Neural progenitor cell (in vitro differentiated cells): ENCODE measurements around the gene GMDS. TPM values are rescaled to one million over a fixed set of nuclear protein-coding genes. Genes with fewer than 3 reads are reported as not detected.

Experiments
- DNase-seq: peaks from one replicate; pipeline ENCODE4 v3.0.0-alpha.2; 2016; ENCODE audit warnings: low spot score
- H2AFZ ChIP-seq: fragments of 200-600 bp; sonication (generic); replicated peaks from 2 replicates; pipeline ENCODE4 v1.6.1; 2016; ENCODE audit warnings: antibody characterized with exemption
- H3F3A ChIP-seq: fragments of 200-600 bp; sonication (generic); 2 replicates; pipeline ENCODE4 v1.6.1; 2016; ENCODE audit warnings: antibody characterized with exemption, low read depth
- H3K27ac ChIP-seq: fragments of 200-600 bp; sonication (generic); 2 replicates; pipeline ENCODE4 v1.5.1; 2016; ENCODE audit warnings: mild to moderate bottlenecking
- H3K27me3 ChIP-seq: fragments of 200-600 bp; sonication (generic); 2 replicates; pipeline ENCODE4 v1.6.1; 2016; ENCODE audit warnings: mild to moderate bottlenecking, moderate library complexity
- H3K36me3 ChIP-seq: fragments of 200-600 bp; sonication (generic); 2 replicates; pipeline ENCODE4 v1.5.1; 2016
- H3K4me1 ChIP-seq: fragments of 200-600 bp; sonication (generic); 2 replicates; pipeline ENCODE4 v1.6.1; 2016; ENCODE audit warnings: mixed run types
- H3K4me2 ChIP-seq: fragments of 200-600 bp; sonication (generic); 2 replicates; pipeline ENCODE4 v1.6.1; 2016
- H3K4me3 ChIP-seq: fragments of 200-600 bp; sonication (generic); 2 replicates; pipeline ENCODE4 v1.5.1; 2016
- H3K79me2 ChIP-seq: fragments of 200-600 bp; sonication (generic); 2 replicates; pipeline ENCODE4 v1.6.1; 2016; ENCODE audit warnings: low read depth
- H3K9ac ChIP-seq: fragments of 200-600 bp; sonication (generic); 2 replicates; pipeline ENCODE4 v1.6.1; 2016
- H3K9me3 ChIP-seq: fragments of 200-600 bp; sonication (generic); 2 replicates; pipeline ENCODE4 v1.5.1; 2016; ENCODE audit warnings: low read depth
- H4K20me1 ChIP-seq: fragments of 200-600 bp; sonication (generic); 2 replicates; pipeline ENCODE4 v1.6.1; 2016; ENCODE audit warnings: low read depth
- H3K27ac Mint-ChIP-seq: 3 replicates; pipeline ENCODE4 v1.8.0; 2021; ENCODE audit warnings: mixed read lengths
- H3K27me3 Mint-ChIP-seq: 2 replicates; pipeline ENCODE4 v1.8.0; 2022; ENCODE audit warnings: low read depth, mild to moderate bottlenecking, inconsistent platforms, moderate library complexity, mixed read lengths; ENCODE audit not compliant: insufficient read depth
- H3K36me3 Mint-ChIP-seq: 3 replicates; pipeline ENCODE4 v1.8.0; 2021; ENCODE audit warnings: mixed read lengths
- H3K4me1 Mint-ChIP-seq: 3 replicates; pipeline ENCODE4 v1.8.0; 2021; ENCODE audit warnings: mixed read lengths
- H3K4me3 Mint-ChIP-seq: 3 replicates; pipeline ENCODE4 v1.8.0; 2021; ENCODE audit warnings: mild to moderate bottlenecking, moderate library complexity, mixed read lengths
- H3K9me3 Mint-ChIP-seq: 3 replicates; pipeline ENCODE4 v1.8.0; 2020; ENCODE audit warnings: mixed read lengths
- EZH2 ChIP-seq: fragments of 200-600 bp; sonication (generic); IDR thresholded peaks from 2 replicates; pipeline ENCODE4 v1.6.1; 2017; ENCODE audit warnings: antibody characterized with exemption, mild to moderate bottlenecking, moderate library complexity
- EZH2phosphoT487 ChIP-seq: fragments of 200-600 bp; sonication (generic); IDR thresholded peaks from 2 replicates; pipeline ENCODE4 v1.6.1; 2017; ENCODE audit warnings: antibody characterized with exemption
- total RNA-seq: library from RNA; depleted of rRNA; stranded (reverse); fragments of >200 nt; gene quantifications from 2 replicates; pipeline ENCODE4 v1.2.3, GENCODE V29; 2015; ENCODE audit warnings: low replicate concordance
- TF ChIP-seq, protein P1 (sequence below): fragments of 200-600 bp; sonication (generic); IDR thresholded peaks from 2 replicates; pipeline ENCODE4 v1.5.1; 2017; ENCODE audit warnings: antibody characterized with exemption, mild to moderate bottlenecking

The GMDS gene
- total RNA-seq, 1 donor from 2014 or later: 22.6 TPM

GRCh38 chr6:1893470-1894130, 351.8 kb downstream of the GMDS start:
- Mint-ChIP-seq H3K27me3 (peaks cover 2% of the 10 kb centered on the region), H3K27ac (no peak overlapping the region), H3K9me3 (no peaks in the 10 kb centered on the region), H3K4me3 (no peak overlapping the region), H3K4me1 (no peaks in the 10 kb centered on the region), H3K36me3 (no peaks in the 10 kb centered on the region)
- Histone ChIP-seq H2AFZ (peak overlapping the region; percentile 2), H3K27me3 (no peaks in the 10 kb centered on the region), H3K9ac (no peak overlapping the region), H3K36me3 (no peaks in the 10 kb centered on the region), H3K4me2 (no peak overlapping the region), H3F3A (no peaks in the 10 kb centered on the region), H3K4me1 (no peaks in the 10 kb centered on the region), H3K4me3 (no peak overlapping the region), H4K20me1 (no peaks in the 10 kb centered on the region), H3K27ac (no peak overlapping the region), H3K9me3 (no peaks in the 10 kb centered on the region), H3K79me2 (no peaks in the 10 kb centered on the region)
- peak; percentile 63 for DNase-seq
- TF ChIP-seq, protein P1, sequence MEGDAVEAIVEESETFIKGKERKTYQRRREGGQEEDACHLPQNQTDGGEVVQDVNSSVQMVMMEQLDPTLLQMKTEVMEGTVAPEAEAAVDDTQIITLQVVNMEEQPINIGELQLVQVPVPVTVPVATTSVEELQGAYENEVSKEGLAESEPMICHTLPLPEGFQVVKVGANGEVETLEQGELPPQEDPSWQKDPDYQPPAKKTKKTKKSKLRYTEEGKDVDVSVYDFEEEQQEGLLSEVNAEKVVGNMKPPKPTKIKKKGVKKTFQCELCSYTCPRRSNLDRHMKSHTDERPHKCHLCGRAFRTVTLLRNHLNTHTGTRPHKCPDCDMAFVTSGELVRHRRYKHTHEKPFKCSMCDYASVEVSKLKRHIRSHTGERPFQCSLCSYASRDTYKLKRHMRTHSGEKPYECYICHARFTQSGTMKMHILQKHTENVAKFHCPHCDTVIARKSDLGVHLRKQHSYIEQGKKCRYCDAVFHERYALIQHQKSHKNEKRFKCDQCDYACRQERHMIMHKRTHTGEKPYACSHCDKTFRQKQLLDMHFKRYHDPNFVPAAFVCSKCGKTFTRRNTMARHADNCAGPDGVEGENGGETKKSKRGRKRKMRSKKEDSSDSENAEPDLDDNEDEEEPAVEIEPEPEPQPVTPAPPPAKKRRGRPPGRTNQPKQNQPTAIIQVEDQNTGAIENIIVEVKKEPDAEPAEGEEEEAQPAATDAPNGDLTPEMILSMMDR: peak; percentile 70
- TF ChIP-seq EZH2 (no peak), EZH2phosphoT487 (no peak)

GRCh38 chr6:1892716-1893115, 352.7 kb downstream of the GMDS start:
- no peaks in the 10 kb centered on the region for H3K79me2 ChIP-seq
- no peak overlapping the region for H3K4me3 ChIP-seq
- no peaks in the 10 kb centered on the region for H3K4me1 ChIP-seq
- no peak overlapping the region for H3K4me2 ChIP-seq
- H3K27me3 ChIP-seq: no peaks in the 10 kb centered on the region
- H3K4me1 Mint-ChIP-seq: no peaks in the 10 kb centered on the region
- no peak overlapping the region for H3K9ac ChIP-seq
- no peak overlapping the region for H3K4me3 Mint-ChIP-seq
- H3K27ac ChIP-seq: no peak overlapping the region
- no peak overlapping the region for H2AFZ ChIP-seq
- no peaks in the 10 kb centered on the region for H4K20me1 ChIP-seq
- no peaks in the 10 kb centered on the region for H3F3A ChIP-seq
- H3K9me3 Mint-ChIP-seq: no peaks in the 10 kb centered on the region
- TF ChIP-seq, protein P1: no peak
- no peak overlapping the region for H3K27ac Mint-ChIP-seq
- H3K36me3 Mint-ChIP-seq: no peaks in the 10 kb centered on the region
- no peaks in the 10 kb centered on the region for H3K9me3 ChIP-seq
- no peak for DNase-seq
- H3K36me3 ChIP-seq: no peaks in the 10 kb centered on the region
- peaks cover 2% of the 10 kb centered on the region for H3K27me3 Mint-ChIP-seq

- TF ChIP-seq EZH2 (no peak), EZH2phosphoT487 (no peak)
- TF ChIP-seq, protein P1: no peak
- Histone ChIP-seq H3K4me2 (no peak overlapping the region), H3K79me2 (no peaks in the 10 kb centered on the region), H3K4me1 (peaks cover 2% of the 10 kb centered on the region), H3K9ac (no peak overlapping the region), H3K27ac (no peak overlapping the region), H3K27me3 (no peaks in the 10 kb centered on the region), H3K9me3 (no peaks in the 10 kb centered on the region), H4K20me1 (no peaks in the 10 kb centered on the region), H3K36me3 (no peaks in the 10 kb centered on the region), H2AFZ (no peak overlapping the region), H3K4me3 (no peak overlapping the region), H3F3A (no peaks in the 10 kb centered on the region)
- H3K9me3 Mint-ChIP-seq: no peaks in the 10 kb centered on the region
- DNase-seq: no peak
- no peak overlapping the region for H3K4me3 Mint-ChIP-seq
- H3K36me3 Mint-ChIP-seq: no peaks in the 10 kb centered on the region
- H3K27me3 Mint-ChIP-seq: peaks cover 2% of the 10 kb centered on the region
- H3K27ac Mint-ChIP-seq: no peak overlapping the region
- H3K4me1 Mint-ChIP-seq: peaks cover 2% of the 10 kb centered on the region
Observed at GRCh38 chr6:1890987-1891386, 354.4 kb downstream of the GMDS start.
